ENCODE results near the gene POLL. TPM values are rescaled to one million over a fixed set of nuclear protein-coding genes. Genes with fewer than 3 reads are reported as not detected.
A peak's percentile ranks its signal among the peaks of the same experiment; 100 is the strongest.

Gene POLL
- total RNA-seq, 1 donor from 2014 or later = 15.8 TPM

- ATAC-seq (ENCODE audit: poor library complexity) (no peak), DNase-seq (peak; percentile 37)
- intact Hi-C loops (cut with DNase I) = loop anchor here (5.0 to 10.0 kb wide), 2 partner anchors 281 to 354 kb away; no protein-coding TSS in a partner anchor
Measured at GRCh38 chr10:101565936-101566332, 22.1 kb downstream of the POLL start.

- intact Hi-C loops (cut with DNase I) = loop anchor here (5.0 to 10.0 kb wide), 2 partner anchors 281 to 353 kb away; no protein-coding TSS in a partner anchor
- DNase-seq = peak; percentile 2
- no peak for ATAC-seq (ENCODE audit: poor library complexity)
Measured at GRCh38 chr10:101565370-101565900, 22.6 kb downstream of the POLL start.

- DNase-seq (peak; percentile 29), ATAC-seq (ENCODE audit: poor library complexity) (no peak)
- intact Hi-C loops (cut with DNase I) = loop anchor here (10.0 kb wide), 1 partner anchor 280 kb away; no protein-coding TSS in a partner anchor
Measured at GRCh38 chr10:101564490-101564991, 23.5 kb downstream of the POLL start.

- intact Hi-C loops (cut with DNase I) = loop anchor here (10.0 kb wide), 1 partner anchor 279 kb away; no protein-coding TSS in a partner anchor
- DNase-seq (peak; percentile 18), ATAC-seq (ENCODE audit: poor library complexity) (no peak)
Measured at GRCh38 chr10:101563497-101564040, 24.5 kb downstream of the POLL start.

- intact Hi-C loops (cut with DNase I) = loop anchor here (10.0 kb wide), 1 partner anchor 278 kb away; no protein-coding TSS in a partner anchor
- ATAC-seq (ENCODE audit: poor library complexity) = no peak
- DNase-seq = peak; percentile 5
Measured at GRCh38 chr10:101563007-101563406, 25.1 kb downstream of the POLL start.

- DNase-seq (no peak), ATAC-seq (ENCODE audit: poor library complexity) (no peak)
- intact Hi-C loops (cut with DNase I) = loop anchor here (10.0 kb wide), 1 partner anchor 277 kb away; no protein-coding TSS in a partner anchor
Measured at GRCh38 chr10:101562231-101562630, 25.8 kb downstream of the POLL start.

- intact Hi-C loops (cut with DNase I) = loop anchor here (10.0 kb wide), 1 partner anchor 276 kb away; no protein-coding TSS in a partner anchor
- DNase-seq (no peak), ATAC-seq (ENCODE audit: poor library complexity) (no peak)
Measured at GRCh38 chr10:101561068-101561915, 26.8 kb downstream of the POLL start.

GRCh38 chr10:101560298-101561067, 27.6 kb downstream of the POLL start:
- ATAC-seq (ENCODE audit: poor library complexity) (no peak), DNase-seq (no peak)
- intact Hi-C loops (cut with DNase I) = loop anchor here (10.0 kb wide), 1 partner anchor 276 kb away; no protein-coding TSS in a partner anchor

- no peak for DNase-seq
- intact Hi-C loops (cut with DNase I) = loop anchor here (10.0 kb wide), 1 partner anchor 275 kb away; no protein-coding TSS in a partner anchor
- ATAC-seq (ENCODE audit: poor library complexity) = no peak
Measured at GRCh38 chr10:101559596-101560297, 28.3 kb downstream of the POLL start.

GRCh38 chr10:101558671-101559595, 29.1 kb downstream of the POLL start:
- DNase-seq = no peak
- intact Hi-C loops (cut with DNase I) = no loop called here
- ATAC-seq (ENCODE audit: poor library complexity) = no peak

GRCh38 chr10:101558204-101558603, 29.9 kb downstream of the POLL start:
- DNase-seq (no peak), ATAC-seq (ENCODE audit: poor library complexity) (no peak)
- intact Hi-C loops (cut with DNase I) = no loop called here

- ATAC-seq (ENCODE audit: poor library complexity) (no peak), DNase-seq (no peak)
- intact Hi-C loops (cut with DNase I) = no loop called here
Measured at GRCh38 chr10:101557541-101557940, 30.5 kb downstream of the POLL start.

- intact Hi-C loops (cut with DNase I) = no loop called here
- DNase-seq (no peak), ATAC-seq (ENCODE audit: poor library complexity) (no peak)
Measured at GRCh38 chr10:101552442-101552841, 35.6 kb downstream of the POLL start.

GRCh38 chr10:101550965-101551364, 37.1 kb downstream of the POLL start:
- intact Hi-C loops (cut with DNase I) = no loop called here
- ATAC-seq (ENCODE audit: poor library complexity) = no peak
- no peak for DNase-seq

- DNase-seq (no peak), ATAC-seq (ENCODE audit: poor library complexity) (no peak)
- intact Hi-C loops (cut with DNase I) = no loop called here
Measured at GRCh38 chr10:101545898-101546297, 42.2 kb downstream of the POLL start.

- intact Hi-C loops (cut with DNase I) = no loop called here
- DNase-seq (no peak), ATAC-seq (ENCODE audit: poor library complexity) (no peak)
Measured at GRCh38 chr10:101538446-101538845, 49.6 kb downstream of the POLL start.

- DNase-seq (no peak), ATAC-seq (ENCODE audit: poor library complexity) (no peak)
- intact Hi-C loops (cut with DNase I) = no loop called here
Measured at GRCh38 chr10:101536800-101537199, 51.3 kb downstream of the POLL start.

Data from Right ventricle myocardium superior (tissue), 1 donor.